Measurements from ENCODE around the gene DOK6.

Gene DOK6

GRCh38 chr18:69557282-69557681 is 156.6 kb downstream of the DOK6 start:
- no peak for DNase-seq

- no peak for DNase-seq
These were observed 157.4 kb downstream of the DOK6 start for GRCh38 chr18:69558052-69558451.

GRCh38 chr18:69559604-69560003 is 158.9 kb downstream of the DOK6 start:
- no peak for DNase-seq

- no peak for DNase-seq
These were observed 163.9 kb downstream of the DOK6 start for GRCh38 chr18:69564602-69565001.

- peak; percentile 14 to 42 for DNase-seq
These were observed 167.3 kb downstream of the DOK6 start for GRCh38 chr18:69567813-69568488.

- no peak for DNase-seq
These were observed 168.4 kb downstream of the DOK6 start for GRCh38 chr18:69569133-69569532.

GRCh38 chr18:69574401-69574800 is 173.7 kb downstream of the DOK6 start:
- no peak for DNase-seq

- DNase-seq, result peak in 1 of 2 experiments; percentile 19
These were observed 179.4 kb downstream of the DOK6 start for GRCh38 chr18:69580107-69580506.

- DNase-seq, result no peak
These were observed 183.7 kb downstream of the DOK6 start for GRCh38 chr18:69584429-69584828.

GRCh38 chr18:69585696-69586095 is 185.0 kb downstream of the DOK6 start:
- DNase-seq, result no peak

GRCh38 chr18:69586537-69586936 is 185.8 kb downstream of the DOK6 start:
- no peak for DNase-seq

- DNase-seq, result no peak
These were observed 187.6 kb downstream of the DOK6 start for GRCh38 chr18:69588301-69588700.

- DNase-seq, result no peak
These were observed 189.5 kb downstream of the DOK6 start for GRCh38 chr18:69590150-69590549.

- DNase-seq, result no peak
These were observed 195.7 kb downstream of the DOK6 start for GRCh38 chr18:69596345-69596744.

GRCh38 chr18:69597561-69597960 is 196.9 kb downstream of the DOK6 start:
- DNase-seq, result no peak

GRCh38 chr18:69599377-69599776 is 198.7 kb downstream of the DOK6 start:
- peak; percentile 53 to 82 for DNase-seq

- no peak for DNase-seq
These were observed 211.6 kb downstream of the DOK6 start for GRCh38 chr18:69612242-69612641.

GRCh38 chr18:69616114-69616513 is 215.4 kb downstream of the DOK6 start:
- DNase-seq, result no peak

GRCh38 chr18:69617408-69617807 is 216.7 kb downstream of the DOK6 start:
- DNase-seq, result no peak

GRCh38 chr18:69617888-69618287 is 217.2 kb downstream of the DOK6 start:
- DNase-seq, result no peak

GRCh38 chr18:69622184-69622583 is 221.5 kb downstream of the DOK6 start:
- DNase-seq, result no peak

- no peak for DNase-seq
These were observed 222.3 kb downstream of the DOK6 start for GRCh38 chr18:69622961-69623360.

GRCh38 chr18:69626171-69626570 is 225.5 kb downstream of the DOK6 start:
- no peak for DNase-seq

GRCh38 chr18:69626643-69627242 is 226.1 kb downstream of the DOK6 start:
- no peak for DNase-seq

- no peak for DNase-seq
These were observed 228.2 kb downstream of the DOK6 start for GRCh38 chr18:69628774-69629359.

All from SHP77 (cell line).